ENCODE measurements around the gene TBPL2.

TBPL2 gene

GRCh38 chr14:55381040-55381439, 59.4 kb downstream of the TBPL2 start:
- Histone ChIP-seq H3K4me1 (ENCODE audit: control insufficient read depth, low read length) (no peaks in the 10 kb centered on the region), H3K36me3 (ENCODE audit: control insufficient read depth, low read length) (peaks cover 6% of the 10 kb centered on the region; the same call in 1 of the 2 replicates), H3K27ac (ENCODE audit: low read depth, low read length) (no peak overlapping the region), H3K9me3 (ENCODE audit: control insufficient read depth, insufficient read depth, low read length) (no peaks in the 10 kb centered on the region), H4K20me1 (ENCODE audit: control insufficient read depth, insufficient read depth, low read depth, low read length) (no peaks in the 10 kb centered on the region), H3K79me2 (ENCODE audit: control insufficient read depth, low read length) (no peaks in the 10 kb centered on the region), H3K9me2 (replicated peaks; ENCODE audit: control insufficient read depth, low read length) (no peaks in the 10 kb centered on the region), H3K4me2 (ENCODE audit: low read length) (no peak overlapping the region), H3F3A (ENCODE audit: control insufficient read depth, insufficient read depth) (no peaks in the 10 kb centered on the region), H3K4me3 (ENCODE audit: low read length) (no peak overlapping the region), H3K27me3 (ENCODE audit: control insufficient read depth, low read length) (no peaks in the 10 kb centered on the region)
- no peak for TF ChIP-seq EZH2phosphoT487 (IDR thresholded peaks at IDR 0.05; ENCODE audit: borderline replicate concordance, low read length)
- TF ChIP-seq, protein P1, sequence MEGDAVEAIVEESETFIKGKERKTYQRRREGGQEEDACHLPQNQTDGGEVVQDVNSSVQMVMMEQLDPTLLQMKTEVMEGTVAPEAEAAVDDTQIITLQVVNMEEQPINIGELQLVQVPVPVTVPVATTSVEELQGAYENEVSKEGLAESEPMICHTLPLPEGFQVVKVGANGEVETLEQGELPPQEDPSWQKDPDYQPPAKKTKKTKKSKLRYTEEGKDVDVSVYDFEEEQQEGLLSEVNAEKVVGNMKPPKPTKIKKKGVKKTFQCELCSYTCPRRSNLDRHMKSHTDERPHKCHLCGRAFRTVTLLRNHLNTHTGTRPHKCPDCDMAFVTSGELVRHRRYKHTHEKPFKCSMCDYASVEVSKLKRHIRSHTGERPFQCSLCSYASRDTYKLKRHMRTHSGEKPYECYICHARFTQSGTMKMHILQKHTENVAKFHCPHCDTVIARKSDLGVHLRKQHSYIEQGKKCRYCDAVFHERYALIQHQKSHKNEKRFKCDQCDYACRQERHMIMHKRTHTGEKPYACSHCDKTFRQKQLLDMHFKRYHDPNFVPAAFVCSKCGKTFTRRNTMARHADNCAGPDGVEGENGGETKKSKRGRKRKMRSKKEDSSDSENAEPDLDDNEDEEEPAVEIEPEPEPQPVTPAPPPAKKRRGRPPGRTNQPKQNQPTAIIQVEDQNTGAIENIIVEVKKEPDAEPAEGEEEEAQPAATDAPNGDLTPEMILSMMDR (IDR thresholded peaks at IDR 0.05; ENCODE audit: low read depth, low read length, poor library complexity, severe bottlenecking): no peak

GRCh38 chr14:55377236-55377635, 63.2 kb downstream of the TBPL2 start:
- no peak for TF ChIP-seq EZH2phosphoT487 (IDR thresholded peaks at IDR 0.05; ENCODE audit: borderline replicate concordance, low read length)
- H4K20me1 ChIP-seq (ENCODE audit: control insufficient read depth, insufficient read depth, low read depth, low read length): no peaks in the 10 kb centered on the region
- H3K4me1 ChIP-seq (ENCODE audit: control insufficient read depth, low read length): no peaks in the 10 kb centered on the region
- no peaks in the 10 kb centered on the region for H3F3A ChIP-seq (ENCODE audit: control insufficient read depth, insufficient read depth)
- peaks cover 8% of the 10 kb centered on the region; the same call in 1 of the 2 replicates for H3K36me3 ChIP-seq (ENCODE audit: control insufficient read depth, low read length)
- no peaks in the 10 kb centered on the region for H3K27me3 ChIP-seq (ENCODE audit: control insufficient read depth, low read length)
- no peak overlapping the region for H3K4me2 ChIP-seq (ENCODE audit: low read length)
- no peak overlapping the region for H3K27ac ChIP-seq (ENCODE audit: low read depth, low read length)
- H3K9me2 ChIP-seq (replicated peaks; ENCODE audit: control insufficient read depth, low read length): no peaks in the 10 kb centered on the region
- H3K4me3 ChIP-seq (ENCODE audit: low read length): no peak overlapping the region
- no peaks in the 10 kb centered on the region for H3K79me2 ChIP-seq (ENCODE audit: control insufficient read depth, low read length)
- no peaks in the 10 kb centered on the region for H3K9me3 ChIP-seq (ENCODE audit: control insufficient read depth, insufficient read depth, low read length)

DNA sequence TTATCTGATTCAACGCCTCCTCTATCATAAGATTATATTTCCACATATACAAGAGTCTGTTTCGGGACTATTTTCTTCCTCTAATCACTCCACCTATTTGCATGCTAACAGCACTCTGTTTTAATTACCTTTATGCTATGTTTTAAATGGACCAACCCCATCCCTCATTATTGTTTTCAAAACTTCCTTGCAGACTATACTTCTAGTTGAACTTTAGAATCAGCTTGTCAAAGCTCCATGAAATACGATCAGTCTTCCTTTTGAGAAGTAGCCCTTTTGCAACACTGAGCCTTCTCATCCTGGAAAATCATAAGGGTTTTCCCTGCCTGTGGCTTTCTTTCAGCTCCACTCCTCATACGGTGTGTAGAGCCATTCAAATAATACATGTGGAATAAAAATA, 65.6 kb downstream of the TBPL2 start:
- TF ChIP-seq, protein P1 (IDR thresholded peaks at IDR 0.05; ENCODE audit: low read depth, low read length, poor library complexity, severe bottlenecking): no peak
- no peak for TF ChIP-seq EZH2phosphoT487 (IDR thresholded peaks at IDR 0.05; ENCODE audit: borderline replicate concordance, low read length)
- no peaks in the 10 kb centered on the region for H3K27me3 ChIP-seq (ENCODE audit: control insufficient read depth, low read length)
- H3K4me2 ChIP-seq (ENCODE audit: low read length): no peak overlapping the region
- peaks cover 5% of the 10 kb centered on the region; the same call in 1 of the 2 replicates for H3K36me3 ChIP-seq (ENCODE audit: control insufficient read depth, low read length)
- no peaks in the 10 kb centered on the region for H4K20me1 ChIP-seq (ENCODE audit: control insufficient read depth, insufficient read depth, low read depth, low read length)
- H3K9me2 ChIP-seq (replicated peaks; ENCODE audit: control insufficient read depth, low read length): no peaks in the 10 kb centered on the region
- no peaks in the 10 kb centered on the region for H3K9me3 ChIP-seq (ENCODE audit: control insufficient read depth, insufficient read depth, low read length)
- H3K79me2 ChIP-seq (ENCODE audit: control insufficient read depth, low read length): no peaks in the 10 kb centered on the region
- no peak overlapping the region for H3K27ac ChIP-seq (ENCODE audit: low read depth, low read length)
- H3F3A ChIP-seq (ENCODE audit: control insufficient read depth, insufficient read depth): no peaks in the 10 kb centered on the region
- no peak overlapping the region for H3K4me3 ChIP-seq (ENCODE audit: low read length)
- no peaks in the 10 kb centered on the region for H3K4me1 ChIP-seq (ENCODE audit: control insufficient read depth, low read length)

GRCh38 chr14:55373784-55374705, 66.4 kb downstream of the TBPL2 start:
- no peaks in the 10 kb centered on the region for H3K4me1 ChIP-seq (ENCODE audit: control insufficient read depth, low read length)
- H4K20me1 ChIP-seq (ENCODE audit: control insufficient read depth, insufficient read depth, low read depth, low read length): no peaks in the 10 kb centered on the region
- H3K9me3 ChIP-seq (ENCODE audit: control insufficient read depth, insufficient read depth, low read length): no peaks in the 10 kb centered on the region
- H3F3A ChIP-seq (ENCODE audit: control insufficient read depth, insufficient read depth): no peaks in the 10 kb centered on the region
- peaks cover 5% of the 10 kb centered on the region; the same call in 1 of the 2 replicates for H3K36me3 ChIP-seq (ENCODE audit: control insufficient read depth, low read length)
- H3K4me2 ChIP-seq (ENCODE audit: low read length): no peak overlapping the region
- no peak overlapping the region for H3K27ac ChIP-seq (ENCODE audit: low read depth, low read length)
- no peaks in the 10 kb centered on the region for H3K79me2 ChIP-seq (ENCODE audit: control insufficient read depth, low read length)
- no peaks in the 10 kb centered on the region for H3K27me3 ChIP-seq (ENCODE audit: control insufficient read depth, low read length)
- H3K9me2 ChIP-seq (replicated peaks; ENCODE audit: control insufficient read depth, low read length): no peaks in the 10 kb centered on the region
- TF ChIP-seq EZH2phosphoT487 (IDR thresholded peaks at IDR 0.05; ENCODE audit: borderline replicate concordance, low read length): no peak
- TF ChIP-seq, protein P1 (IDR thresholded peaks at IDR 0.05; ENCODE audit: low read depth, low read length, poor library complexity, severe bottlenecking): no peak
- no peak overlapping the region for H3K4me3 ChIP-seq (ENCODE audit: low read length)
